Left kidney (tissue), 2 donors: ENCODE results near the gene ARFGAP3. TPM values are rescaled to one million over a fixed set of nuclear protein-coding genes. Genes with fewer than 3 reads are reported as not detected.
"Not testable (repeated sequence)": the region's sequence is repeated elsewhere in the genome, so short reads cannot be mapped to it uniquely, and the experiment has no call there.

Experiments used
- DNase-seq: peaks from one replicate; pipeline ENCODE4 v3.0.0-alpha.2; 2013
- polyA plus RNA-seq: library from polyadenylated mRNA; unstranded; fragments of 120-200 nt; gene quantifications from one replicate; pipeline ENCODE4 v1.2.1, GENCODE V29; 2013; ENCODE audit not compliant: insufficient read length

Gene ARFGAP3
- polyA plus RNA-seq, 1 donor: 52.4 TPM

GRCh38 chr22:42796081-42796480 is 61.0 kb downstream of the ARFGAP3 start:
- no peak for DNase-seq

- no peak for DNase-seq
Observed at GRCh38 chr22:42794551-42795510, 62.2 kb downstream of the ARFGAP3 start.

GRCh38 chr22:42793848-42794405 is 63.1 kb downstream of the ARFGAP3 start:
- no peak for DNase-seq

GRCh38 chr22:42792909-42793847 is 63.9 kb downstream of the ARFGAP3 start:
- no peak for DNase-seq

- DNase-seq: no peak
Observed at GRCh38 chr22:42792453-42792908, 64.6 kb downstream of the ARFGAP3 start.

- no peak for DNase-seq
Observed at GRCh38 chr22:42791721-42792452, 65.2 kb downstream of the ARFGAP3 start.

GRCh38 chr22:42788466-42788865 is 68.6 kb downstream of the ARFGAP3 start:
- no peak for DNase-seq

- DNase-seq: no peak
Observed at GRCh38 chr22:42788021-42788420, 69.1 kb downstream of the ARFGAP3 start.

GRCh38 chr22:42787357-42787736 is 69.7 kb downstream of the ARFGAP3 start:
- no peak for DNase-seq

GRCh38 chr22:42786606-42787356 is 70.3 kb downstream of the ARFGAP3 start:
- no peak for DNase-seq

- no peak for DNase-seq
Observed at GRCh38 chr22:42785706-42786499, 71.2 kb downstream of the ARFGAP3 start.

- DNase-seq: not testable (repeated sequence)
Observed at GRCh38 chr22:42782306-42782705, 74.8 kb downstream of the ARFGAP3 start.

- DNase-seq: peak; percentile 93
Observed at GRCh38 chr22:42780070-42780540, 77.0 kb downstream of the ARFGAP3 start.

- no peak for DNase-seq
Observed at GRCh38 chr22:42777126-42777525, 79.9 kb downstream of the ARFGAP3 start.

GRCh38 chr22:42773167-42773566 is 83.9 kb downstream of the ARFGAP3 start:
- no peak for DNase-seq

- no peak for DNase-seq
Observed at GRCh38 chr22:42772647-42773046, 84.4 kb downstream of the ARFGAP3 start.

- no peak for DNase-seq
Observed at GRCh38 chr22:42770941-42771647, 86.0 kb downstream of the ARFGAP3 start.

- DNase-seq: no peak
Observed at GRCh38 chr22:42770448-42770726, 86.7 kb downstream of the ARFGAP3 start.
